DOHH2 (cell line): Measurements from ENCODE around the gene ADAM10.

Source experiments
- EZH2phosphoT487 ChIP-seq: fragments of 200-600 bp; sonication (generic); IDR thresholded peaks from 2 replicates; pipeline ENCODE4 v1.6.1; 2017; ENCODE audit warnings: borderline replicate concordance, mild to moderate bottlenecking, antibody characterized with exemption, low read length, moderate library complexity, mixed read lengths
- TF ChIP-seq, protein P1 (sequence below): fragments of 200-600 bp; sonication (generic); IDR thresholded peaks from one replicate; pipeline ENCODE4 v1.5.1; 2014; ENCODE audit warnings: antibody characterized with exemption, mild to moderate bottlenecking, low read depth, low read length; ENCODE audit not compliant: poor library complexity, severe bottlenecking

DNA sequence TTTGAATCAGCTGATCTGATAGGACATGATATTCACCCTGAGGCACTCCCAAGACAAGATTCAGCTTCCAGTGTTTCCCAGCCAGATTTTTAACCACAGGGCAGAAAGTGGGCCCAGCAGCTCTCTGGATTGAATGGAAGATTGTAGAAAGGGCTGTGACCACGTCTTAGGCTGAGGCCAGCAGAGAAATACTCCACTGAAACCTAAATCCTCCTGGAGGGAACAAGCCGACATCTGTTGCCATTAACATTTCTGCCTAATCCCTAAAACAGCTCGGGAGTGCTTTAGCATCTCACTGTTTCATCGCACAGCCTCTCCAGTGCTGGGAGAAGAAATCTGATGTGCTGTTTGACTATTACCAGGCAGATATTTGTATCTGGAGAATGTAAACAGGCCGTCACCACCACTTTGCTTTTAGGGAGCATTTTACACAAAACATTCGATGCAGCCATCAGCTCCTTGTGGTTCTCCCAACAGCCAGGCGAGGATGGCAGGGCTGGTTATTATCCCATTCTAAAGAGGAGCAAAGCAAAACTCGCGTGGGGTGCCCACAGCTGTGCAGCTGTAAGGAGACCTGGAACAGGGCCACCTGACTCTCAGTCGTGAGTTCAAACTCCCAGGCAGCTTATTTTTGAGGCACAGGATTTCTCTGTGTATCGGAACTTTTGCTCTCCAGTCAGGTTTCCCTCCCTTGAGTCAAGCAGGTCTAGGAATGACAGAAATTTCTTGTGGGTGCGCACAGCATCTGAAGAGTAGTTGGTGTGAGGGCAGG is 200.3 kb downstream of the ADAM10 start:
- TF ChIP-seq, protein P1, sequence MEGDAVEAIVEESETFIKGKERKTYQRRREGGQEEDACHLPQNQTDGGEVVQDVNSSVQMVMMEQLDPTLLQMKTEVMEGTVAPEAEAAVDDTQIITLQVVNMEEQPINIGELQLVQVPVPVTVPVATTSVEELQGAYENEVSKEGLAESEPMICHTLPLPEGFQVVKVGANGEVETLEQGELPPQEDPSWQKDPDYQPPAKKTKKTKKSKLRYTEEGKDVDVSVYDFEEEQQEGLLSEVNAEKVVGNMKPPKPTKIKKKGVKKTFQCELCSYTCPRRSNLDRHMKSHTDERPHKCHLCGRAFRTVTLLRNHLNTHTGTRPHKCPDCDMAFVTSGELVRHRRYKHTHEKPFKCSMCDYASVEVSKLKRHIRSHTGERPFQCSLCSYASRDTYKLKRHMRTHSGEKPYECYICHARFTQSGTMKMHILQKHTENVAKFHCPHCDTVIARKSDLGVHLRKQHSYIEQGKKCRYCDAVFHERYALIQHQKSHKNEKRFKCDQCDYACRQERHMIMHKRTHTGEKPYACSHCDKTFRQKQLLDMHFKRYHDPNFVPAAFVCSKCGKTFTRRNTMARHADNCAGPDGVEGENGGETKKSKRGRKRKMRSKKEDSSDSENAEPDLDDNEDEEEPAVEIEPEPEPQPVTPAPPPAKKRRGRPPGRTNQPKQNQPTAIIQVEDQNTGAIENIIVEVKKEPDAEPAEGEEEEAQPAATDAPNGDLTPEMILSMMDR: no peak
- TF ChIP-seq EZH2phosphoT487: no peak
